Spinal cord (tissue), 10 donors: ENCODE results near the gene TMEM184B. TPM values are rescaled to one million over a fixed set of nuclear protein-coding genes. Genes with fewer than 3 reads are reported as not detected.

ENCODE experiments used
- DNase-seq, 6 donors: peaks; one replicate each; pipeline versions ENCODE4 v3.0.0 to v3.0.0-alpha.2; 2013 to 2015; ENCODE audit warnings: low spot score in 6 of 6, low read depth in 4 of 6
- H3K27ac ChIP-seq: one replicate; pipeline ENCODE4 v1.5.1; 2013; ENCODE audit warnings: low read depth, low read length, control low read depth
- H3K27me3 ChIP-seq: one replicate; pipeline ENCODE4 v1.6.1; 2013; ENCODE audit warnings: low read length; ENCODE audit not compliant: control insufficient read depth, insufficient read depth
- H3K36me3 ChIP-seq: one replicate; pipeline ENCODE4 v1.6.1; 2013; ENCODE audit warnings: low read length; ENCODE audit not compliant: control insufficient read depth, insufficient read depth
- H3K4me1 ChIP-seq: one replicate; pipeline ENCODE4 v1.6.1; 2013; ENCODE audit warnings: low read length; ENCODE audit not compliant: control insufficient read depth, insufficient read depth
- H3K4me3 ChIP-seq: one replicate; pipeline ENCODE4 v1.5.1; 2013; ENCODE audit warnings: low read depth, low read length, control low read depth
- H3K9me3 ChIP-seq: one replicate; pipeline ENCODE4 v1.6.1; 2013; ENCODE audit warnings: low read length; ENCODE audit not compliant: control insufficient read depth, insufficient read depth
- WGBS: methylation state at CpG from one replicate; pipeline ENCODE4 v1.1.5; 2013; ENCODE audit warnings: missing lambda C conversion rate; ENCODE audit not compliant: insufficient coverage; 5-methylcytosine and 5-hydroxymethylcytosine counted together
- polyA plus RNA-seq, 2 donors: library from polyadenylated mRNA; unstranded; fragments of 120-200 nt; gene quantifications; one replicate each; pipeline ENCODE4 v1.2.1, GENCODE V29; 2013; ENCODE audit not compliant: insufficient read length in 2 of 2
- total RNA-seq, 2 donors: library from RNA; depleted of rRNA in 1 of 2; stranded (reverse); fragments of 120-200 nt in 1 of 2; fragments of >200 nt in 1 of 2; gene quantifications; one replicate each; pipeline versions ENCODE4 v1.2.3 to v1.2.4, GENCODE V29; 2013 to 2014
- donor health status: healthy.

Gene TMEM184B
- total and polyA plus RNA-seq, 4 donors = 15.6 to 85.6 (median 41.5) TPM

GRCh38 chr22:38314933-38315822 lies 42.4 kb upstream of the TMEM184B start:
- Histone ChIP-seq H3K9me3 (no peaks in the 10 kb centered on the region), H3K27me3 (no peaks in the 10 kb centered on the region), H3K27ac (peak overlapping the region; percentile 98), H3K36me3 (peaks cover 37% of the 10 kb centered on the region), H3K4me3 (peak overlapping the region; percentile 84), H3K4me1 (peaks cover 70% of the 10 kb centered on the region)
- DNase-seq = peak in 2 of 6 donors; percentile 57 to 63
- WGBS = 2% methylated on average over 14 of the region's 21 CpGs

DNA sequence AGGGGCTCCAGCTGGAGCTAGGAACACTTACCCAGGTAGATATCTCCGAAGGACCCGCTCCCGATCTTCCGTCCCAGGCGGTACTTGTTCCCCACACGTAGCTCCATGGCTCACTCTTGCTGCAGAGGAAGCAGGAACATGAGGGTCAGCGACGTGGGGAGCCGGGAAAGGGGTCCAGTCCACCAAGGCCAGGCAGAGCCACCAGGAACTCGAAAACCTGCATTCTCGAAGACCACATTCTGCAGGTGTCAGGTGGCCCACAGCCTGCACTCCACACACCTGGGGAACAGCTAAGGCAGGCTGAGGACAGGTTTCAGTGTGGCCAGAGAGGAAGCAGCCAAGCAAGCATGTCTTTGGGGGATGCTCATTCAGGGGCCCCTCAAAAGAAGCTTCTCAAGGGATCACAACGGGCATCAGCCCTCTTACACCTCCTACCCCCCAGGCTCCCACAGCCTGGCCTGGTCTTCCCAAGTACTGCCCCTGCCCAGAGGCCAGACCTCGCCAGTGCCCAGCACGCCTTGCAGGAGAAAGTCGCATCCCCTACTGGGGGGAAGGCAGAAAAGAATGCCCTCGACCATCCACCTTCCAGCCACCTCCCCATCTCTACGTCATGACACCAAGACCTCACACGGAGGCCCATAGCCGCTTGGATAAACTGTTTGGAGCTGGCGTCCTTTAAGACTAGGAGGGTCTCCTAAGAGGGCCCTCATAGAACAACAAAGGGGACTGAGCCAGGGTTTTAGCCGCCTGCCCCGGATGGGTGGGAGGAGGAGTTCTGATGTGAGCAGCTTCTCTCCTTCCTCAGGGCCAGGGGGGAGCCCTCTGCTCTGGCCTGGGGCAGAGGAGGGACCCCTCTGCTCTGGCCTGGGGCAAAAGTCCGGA lies 41.5 kb upstream of the TMEM184B start:
- Histone ChIP-seq H3K4me1 (peaks cover 79% of the 10 kb centered on the region), H3K27me3 (no peaks in the 10 kb centered on the region), H3K9me3 (no peaks in the 10 kb centered on the region), H3K36me3 (peaks cover 46% of the 10 kb centered on the region), H3K27ac (peak overlapping the region; percentile 98), H3K4me3 (peak overlapping the region; percentile 84)
- 42% methylated on average over 19 of the region's 23 CpGs for WGBS
- DNase-seq = no peak

GRCh38 chr22:38313384-38313955 lies 40.7 kb upstream of the TMEM184B start:
- H3K4me3 ChIP-seq = peak overlapping the region; percentile 14
- H3K4me1 ChIP-seq = peaks cover 86% of the 10 kb centered on the region
- peak overlapping the region; percentile 98 for H3K27ac ChIP-seq
- H3K27me3 ChIP-seq = no peaks in the 10 kb centered on the region
- DNase-seq = peak in 3 of 6 donors; percentile 35 to 74 (median 42)
- H3K9me3 ChIP-seq = no peaks in the 10 kb centered on the region
- 21% methylated on average over 7 of the region's 11 CpGs for WGBS
- H3K36me3 ChIP-seq = peaks cover 54% of the 10 kb centered on the region

GRCh38 chr22:38312261-38312800 lies 39.5 kb upstream of the TMEM184B start:
- no peak overlapping the region for H3K27ac ChIP-seq
- H3K4me1 ChIP-seq = peaks cover 82% of the 10 kb centered on the region
- H3K4me3 ChIP-seq = no peak overlapping the region
- H3K36me3 ChIP-seq = peaks cover 58% of the 10 kb centered on the region
- no peaks in the 10 kb centered on the region for H3K9me3 ChIP-seq
- no peak for DNase-seq
- 78% methylated on average over 7 of the region's 7 CpGs for WGBS
- no peaks in the 10 kb centered on the region for H3K27me3 ChIP-seq

DNA sequence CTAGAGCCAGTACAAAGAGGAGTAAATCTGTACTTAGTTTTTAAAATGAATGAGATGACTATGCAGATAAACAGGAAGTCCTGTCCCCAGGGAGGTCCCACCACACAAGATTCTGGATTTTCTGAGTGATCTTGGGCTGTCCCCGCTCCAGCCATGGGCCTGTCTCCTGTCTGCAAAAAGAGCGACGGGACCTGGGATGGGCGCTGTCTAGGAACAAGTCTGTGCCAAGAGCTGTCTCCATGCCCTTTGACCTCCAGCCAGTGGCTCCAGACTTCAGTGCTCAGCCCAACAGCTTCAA lies 38.5 kb upstream of the TMEM184B start:
- Histone ChIP-seq H3K4me1 (peaks cover 89% of the 10 kb centered on the region), H3K36me3 (peaks cover 60% of the 10 kb centered on the region), H3K27ac (no peak overlapping the region), H3K4me3 (no peak overlapping the region), H3K27me3 (no peaks in the 10 kb centered on the region), H3K9me3 (no peaks in the 10 kb centered on the region)
- no peak for DNase-seq
- WGBS = 84% methylated on average over 4 of the region's 4 CpGs

DNA sequence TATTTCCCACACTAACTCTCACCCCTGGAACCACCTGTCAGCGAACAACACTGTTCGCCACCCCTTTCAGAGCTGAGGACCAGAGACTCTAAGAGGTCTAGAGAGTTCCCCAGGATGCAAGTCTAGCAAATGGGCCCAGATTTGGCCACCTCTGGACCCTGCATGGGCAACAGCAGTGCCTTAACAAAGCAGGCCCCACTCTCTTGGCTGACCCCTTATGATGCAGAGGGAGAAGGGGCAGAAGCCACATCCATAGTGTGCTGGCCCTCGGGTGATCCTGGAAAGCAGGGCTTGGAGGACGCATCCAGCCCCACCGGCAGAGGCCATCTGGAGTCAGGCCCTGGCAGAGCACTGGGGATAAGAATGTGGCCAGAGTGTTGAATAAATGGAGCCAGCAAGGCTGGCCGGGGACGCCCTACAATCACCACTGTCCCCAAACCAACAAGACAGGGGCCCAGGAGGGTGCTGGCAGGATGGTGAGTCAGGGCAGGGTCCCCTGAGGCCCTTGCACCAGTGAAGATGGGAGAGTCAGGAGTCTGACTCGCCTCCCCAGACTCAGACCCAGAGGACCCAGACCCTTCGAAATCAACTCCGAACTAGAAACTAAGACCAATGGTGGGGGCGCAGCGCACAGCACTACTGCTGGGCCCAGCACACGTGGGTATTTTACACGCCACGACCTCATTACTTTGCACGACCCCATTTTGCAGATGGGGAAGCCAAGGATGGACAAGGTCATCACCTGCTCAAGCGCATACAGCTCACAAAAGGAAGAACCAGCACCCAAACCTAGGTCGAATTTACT lies 37.9 kb upstream of the TMEM184B start:
- no peaks in the 10 kb centered on the region for H3K9me3 ChIP-seq
- no peak for DNase-seq
- H3K27me3 ChIP-seq = no peaks in the 10 kb centered on the region
- no peak overlapping the region for H3K4me3 ChIP-seq
- peaks cover 89% of the 10 kb centered on the region for H3K4me1 ChIP-seq
- H3K27ac ChIP-seq = no peak overlapping the region
- 81% methylated on average over 13 of the region's 18 CpGs for WGBS
- H3K36me3 ChIP-seq = peaks cover 60% of the 10 kb centered on the region

GRCh38 chr22:38309614-38310517 lies 37.1 kb upstream of the TMEM184B start:
- Histone ChIP-seq H3K4me3 (no peak overlapping the region), H3K9me3 (no peaks in the 10 kb centered on the region), H3K27ac (no peak overlapping the region), H3K36me3 (peaks cover 57% of the 10 kb centered on the region), H3K4me1 (peaks cover 84% of the 10 kb centered on the region), H3K27me3 (no peaks in the 10 kb centered on the region)
- 71% methylated on average over 11 of the region's 18 CpGs for WGBS
- no peak for DNase-seq

DNA sequence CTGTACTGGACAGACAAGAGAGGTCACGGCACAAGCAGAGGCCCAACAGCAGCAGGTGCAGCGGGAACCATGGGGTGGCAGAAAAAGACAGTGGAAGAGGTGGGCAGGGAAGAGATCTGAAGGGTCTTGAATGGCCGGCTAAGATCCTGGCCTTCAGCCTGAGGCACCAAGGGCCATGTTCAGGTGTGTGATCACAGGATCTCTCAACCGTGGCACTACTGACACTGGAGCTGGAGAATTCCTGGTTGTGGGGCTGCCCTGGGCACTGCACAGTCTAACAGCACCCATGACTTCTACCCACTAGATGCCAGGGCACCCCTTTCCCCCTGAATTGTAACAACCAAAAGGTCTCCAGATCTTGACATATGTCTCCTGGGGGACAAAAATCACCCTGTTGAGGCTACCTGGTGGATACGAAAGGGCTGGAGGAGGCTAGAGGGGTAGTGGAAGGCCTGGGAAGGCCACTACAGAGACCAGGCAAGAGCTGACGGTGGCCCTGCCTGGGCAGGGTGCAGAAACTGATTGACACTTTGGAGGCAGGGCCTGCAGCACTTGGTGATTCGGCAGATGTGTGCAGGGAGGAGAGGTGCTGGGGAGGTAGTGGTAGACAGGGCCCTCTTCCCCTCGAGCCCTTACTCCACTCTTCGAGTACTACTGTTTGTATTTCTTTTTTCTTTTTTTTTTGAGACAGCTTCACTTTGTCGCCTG lies 36.1 kb upstream of the TMEM184B start:
- no peak for DNase-seq
- no peak overlapping the region for H3K27ac ChIP-seq
- peaks cover 54% of the 10 kb centered on the region for H3K36me3 ChIP-seq
- H3K4me3 ChIP-seq = no peak overlapping the region
- WGBS = 75% methylated on average over 9 of the region's 10 CpGs
- H3K27me3 ChIP-seq = no peaks in the 10 kb centered on the region
- H3K4me1 ChIP-seq = peaks cover 84% of the 10 kb centered on the region
- no peaks in the 10 kb centered on the region for H3K9me3 ChIP-seq
